ENCODE measurements around the gene RNF40.

The RNF40 gene
- total RNA-seq: 94.8 to 106 reads per million in 2 donors

DNA sequence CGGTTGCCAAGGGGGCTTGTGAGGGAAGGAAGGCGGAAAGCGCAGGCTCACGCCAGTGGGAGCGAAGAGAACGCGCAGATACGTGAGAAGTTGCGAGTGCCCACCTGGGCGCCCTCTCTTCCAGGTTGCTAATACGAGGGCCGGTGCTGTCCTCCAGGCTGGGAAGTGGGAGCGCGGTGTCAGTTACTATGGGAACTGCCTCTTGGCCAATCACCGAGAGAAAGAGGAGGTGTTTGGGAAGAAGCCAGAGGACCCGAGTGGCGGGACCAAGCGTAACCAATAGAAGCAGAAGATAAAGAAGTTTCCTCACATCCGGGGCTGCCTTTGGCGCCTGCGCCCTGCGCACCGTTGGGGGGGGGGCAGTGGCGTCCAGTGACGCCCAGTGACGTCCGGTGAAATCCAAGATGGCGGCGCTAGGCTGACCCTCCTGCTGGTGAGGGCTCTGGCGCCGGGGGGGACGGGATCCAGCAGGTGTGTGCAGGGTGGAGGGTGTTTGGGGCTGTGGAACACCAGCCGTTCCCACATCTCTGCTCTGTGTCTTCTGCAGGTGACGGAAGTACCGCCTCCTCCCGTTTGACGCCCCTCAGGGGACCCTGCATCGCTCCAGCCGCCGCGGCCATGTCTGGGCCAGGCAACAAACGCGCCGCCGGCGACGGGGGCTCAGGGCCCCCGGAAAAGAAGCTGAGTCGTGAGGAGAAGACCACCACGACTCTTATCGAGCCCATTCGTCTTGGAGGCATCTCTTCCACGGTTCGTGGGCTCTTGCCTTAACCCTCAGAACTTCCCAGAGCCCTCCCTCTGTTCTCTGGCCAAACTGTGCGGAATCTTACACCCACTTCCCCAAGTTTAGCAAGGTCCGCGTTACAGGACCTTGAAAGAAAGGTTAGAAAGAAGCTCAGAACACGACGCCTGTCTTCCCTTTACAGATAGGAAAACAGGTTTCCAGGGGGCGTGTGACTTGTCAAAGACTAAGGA lies at the start of gene RNF40, which contains the start of gene CFAP119:
Gene RNF40, plus strand, starts transcription at position 395 of the 975 bp plus-strand sequence. Its CDS starts 224 bp downstream, at position 619.
Gene CFAP119, minus strand, starts transcription at position 135 of the 975 bp plus-strand sequence. CDS start 314 bp downstream, outside the sequence.
- DNase-seq: peak; percentile 80 to 94 (median 87)

DNA sequence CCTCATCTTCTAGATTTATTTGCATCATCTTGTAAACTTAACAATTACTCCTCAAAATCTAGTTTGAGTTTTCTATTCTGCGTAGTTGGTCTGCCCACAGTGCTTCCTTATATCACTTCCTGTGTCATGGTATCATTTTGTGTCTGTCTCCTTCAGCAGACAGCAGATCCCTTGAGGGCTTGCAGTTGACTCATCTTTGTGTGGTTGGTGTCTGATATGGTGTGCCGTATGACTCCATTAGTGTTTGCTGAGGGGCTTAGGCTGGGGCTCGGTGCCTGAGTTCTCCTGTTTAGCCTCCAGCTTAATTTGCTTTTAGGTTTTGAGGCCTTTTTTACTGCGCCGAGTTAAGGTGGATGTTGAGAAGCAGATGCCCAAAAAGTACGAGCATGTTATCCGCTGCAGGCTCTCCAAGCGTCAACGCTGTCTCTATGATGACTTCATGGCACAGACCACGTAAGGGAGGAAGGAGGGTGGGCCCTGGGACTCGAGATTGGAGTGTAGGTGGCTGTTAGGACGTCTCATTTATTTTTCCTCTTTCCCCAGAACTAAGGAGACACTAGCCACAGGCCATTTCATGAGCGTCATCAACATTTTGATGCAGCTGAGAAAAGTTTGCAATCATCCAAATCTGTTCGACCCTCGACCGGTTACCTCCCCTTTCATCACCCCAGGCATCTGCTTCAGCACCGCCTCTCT lies 46.2 kb upstream of the RNF40 start:
- peak in 3 of 5 experiments; percentile 12 to 91 (median 62) for DNase-seq

DNA sequence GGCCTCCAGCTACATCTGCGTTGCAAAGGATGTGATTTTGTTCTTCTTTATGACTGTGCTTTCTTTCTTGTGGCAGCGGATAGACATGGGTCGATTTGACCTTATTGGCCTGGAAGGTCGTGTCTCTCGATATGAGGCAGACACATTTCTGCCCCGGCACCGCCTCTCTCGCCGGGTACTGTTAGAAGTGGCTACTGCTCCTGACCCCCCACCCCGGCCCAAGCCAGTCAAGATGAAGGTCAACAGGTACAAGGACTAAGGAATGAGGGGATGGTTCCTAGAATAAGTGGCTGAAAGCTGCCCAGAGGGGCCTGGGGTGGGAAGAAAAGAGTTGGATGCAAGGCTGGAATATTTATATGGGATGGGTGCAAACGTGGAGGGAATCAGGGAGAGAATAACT lies 42.0 kb upstream of the RNF40 start:
- DNase-seq: no peak

DNA sequence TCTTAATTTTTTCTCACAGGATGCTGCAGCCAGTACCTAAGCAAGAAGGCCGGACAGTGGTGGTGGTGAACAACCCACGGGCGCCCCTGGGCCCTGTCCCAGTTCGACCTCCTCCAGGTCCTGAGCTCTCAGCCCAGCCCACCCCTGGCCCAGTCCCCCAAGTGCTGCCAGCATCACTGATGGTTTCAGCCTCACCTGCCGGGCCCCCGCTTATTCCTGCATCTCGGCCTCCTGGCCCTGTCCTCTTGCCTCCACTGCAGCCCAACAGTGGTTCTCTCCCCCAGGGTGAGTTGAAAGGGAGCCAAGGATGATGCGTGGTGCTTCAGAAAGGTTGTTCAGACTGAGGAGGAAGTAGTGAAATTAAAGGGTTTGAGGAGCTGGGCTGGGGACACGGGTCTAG lies 41.4 kb upstream of the RNF40 start:
- DNase-seq: no peak

DNA sequence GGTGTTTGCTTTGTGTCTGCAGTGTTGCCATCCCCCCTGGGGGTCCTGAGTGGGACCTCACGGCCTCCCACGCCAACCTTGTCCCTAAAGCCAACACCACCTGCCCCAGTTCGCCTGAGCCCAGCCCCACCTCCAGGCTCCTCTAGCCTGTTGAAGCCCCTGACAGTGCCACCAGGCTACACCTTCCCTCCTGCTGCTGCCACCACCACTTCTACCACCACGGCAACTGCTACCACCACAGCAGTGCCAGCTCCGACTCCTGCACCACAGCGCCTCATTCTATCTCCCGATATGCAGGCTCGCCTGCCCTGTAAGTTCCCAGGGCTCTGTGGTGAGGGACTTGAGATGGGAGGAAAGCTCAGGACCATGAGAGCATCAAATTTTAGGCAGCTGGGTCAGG lies 41.0 kb upstream of the RNF40 start:
- DNase-seq: no peak

GRCh38 chr16:30721606-30722005 lies 40.5 kb upstream of the RNF40 start:
- DNase-seq: no peak

- no peak for DNase-seq
Measured at GRCh38 chr16:30722443-30722842, 39.7 kb upstream of the RNF40 start.

DNA sequence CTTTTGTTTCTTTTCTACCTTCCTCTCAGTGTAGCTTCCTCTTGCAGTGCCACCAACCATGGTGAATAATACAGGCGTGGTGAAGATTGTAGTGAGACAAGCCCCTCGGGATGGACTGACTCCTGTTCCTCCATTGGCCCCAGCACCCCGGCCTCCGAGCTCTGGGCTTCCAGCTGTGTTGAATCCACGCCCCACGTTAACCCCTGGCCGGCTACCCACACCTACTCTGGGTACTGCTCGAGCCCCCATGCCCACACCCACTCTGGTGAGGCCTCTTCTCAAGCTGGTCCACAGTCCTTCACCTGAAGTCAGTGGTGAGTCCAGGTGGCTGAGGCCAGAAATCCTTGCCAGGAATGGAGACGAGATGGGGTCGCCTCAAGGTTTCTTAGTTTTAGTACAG lies 39.2 kb upstream of the RNF40 start:
- no peak for DNase-seq

- DNase-seq: no peak
Measured at GRCh38 chr16:30723725-30724355, 38.3 kb upstream of the RNF40 start.

DNA sequence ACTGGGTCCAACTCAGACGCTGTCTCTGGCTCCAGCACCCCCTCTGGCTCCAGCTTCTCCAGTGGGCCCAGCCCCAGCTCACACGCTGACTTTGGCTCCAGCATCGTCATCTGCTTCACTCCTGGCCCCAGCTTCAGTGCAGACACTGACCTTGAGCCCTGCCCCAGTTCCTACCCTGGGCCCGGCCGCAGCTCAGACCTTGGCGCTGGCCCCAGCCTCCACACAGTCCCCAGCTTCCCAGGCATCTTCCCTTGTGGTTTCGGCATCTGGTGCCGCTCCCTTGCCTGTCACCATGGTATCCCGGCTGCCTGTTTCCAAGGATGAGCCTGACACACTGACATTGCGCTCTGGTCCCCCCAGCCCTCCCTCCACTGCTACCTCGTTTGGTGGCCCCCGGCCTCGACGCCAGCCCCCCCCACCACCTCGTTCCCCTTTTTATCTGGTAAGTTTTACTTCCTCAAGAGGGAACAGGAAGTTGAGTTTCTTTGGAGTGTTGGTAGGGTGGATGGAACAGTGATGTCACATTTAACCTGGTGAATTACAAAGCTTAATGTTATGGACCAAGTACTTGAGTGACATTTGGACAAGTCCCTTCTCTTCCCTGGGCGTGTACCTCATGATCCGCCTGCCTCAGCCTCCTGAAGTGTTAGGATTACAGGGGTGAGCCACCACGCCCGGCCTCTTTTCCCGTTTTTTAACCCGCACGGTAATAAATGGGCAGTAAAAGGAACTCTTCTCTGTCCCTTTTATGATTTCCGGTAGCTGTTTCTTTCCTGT lies 37.3 kb upstream of the RNF40 start:
- no peak for DNase-seq

DNA sequence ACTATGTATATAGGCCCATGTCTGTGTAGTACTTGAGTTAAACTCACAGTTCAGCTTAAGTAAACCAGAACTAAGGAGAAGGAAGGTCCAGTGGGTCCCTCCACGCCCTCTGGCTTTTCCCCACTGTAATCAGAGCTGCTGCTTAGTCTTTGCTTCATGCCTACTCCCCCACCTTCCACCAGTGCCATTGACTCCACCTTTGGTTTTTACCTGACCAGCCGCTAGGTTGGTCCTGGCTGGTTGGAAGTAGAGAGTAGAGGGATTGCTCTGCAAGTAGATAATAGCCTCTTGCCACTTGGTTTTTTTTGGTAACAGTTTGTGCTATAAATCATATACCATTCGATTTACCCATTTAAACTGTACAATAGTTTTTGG lies 36.7 kb upstream of the RNF40 start:
- no peak for DNase-seq

DNA sequence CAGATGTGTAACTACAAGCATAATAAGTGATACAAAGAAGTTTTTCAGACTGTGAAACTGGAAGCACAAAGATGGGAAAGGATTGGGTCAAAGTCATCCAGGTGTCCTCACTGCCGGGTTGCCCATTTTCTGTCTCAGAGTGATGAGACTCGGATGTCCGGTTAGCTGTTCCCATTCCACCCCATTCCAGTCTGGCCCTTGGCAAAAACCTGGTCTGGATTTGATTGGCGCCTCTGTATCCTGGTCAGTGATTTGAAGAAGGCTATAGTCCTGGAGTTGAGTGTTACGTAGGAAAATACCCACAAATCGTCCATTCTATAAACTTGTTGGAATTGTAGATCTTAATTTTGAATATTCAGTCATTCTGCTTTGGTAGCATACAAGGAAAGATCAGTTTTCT lies 33.8 kb upstream of the RNF40 start:
- no peak for DNase-seq

DNA sequence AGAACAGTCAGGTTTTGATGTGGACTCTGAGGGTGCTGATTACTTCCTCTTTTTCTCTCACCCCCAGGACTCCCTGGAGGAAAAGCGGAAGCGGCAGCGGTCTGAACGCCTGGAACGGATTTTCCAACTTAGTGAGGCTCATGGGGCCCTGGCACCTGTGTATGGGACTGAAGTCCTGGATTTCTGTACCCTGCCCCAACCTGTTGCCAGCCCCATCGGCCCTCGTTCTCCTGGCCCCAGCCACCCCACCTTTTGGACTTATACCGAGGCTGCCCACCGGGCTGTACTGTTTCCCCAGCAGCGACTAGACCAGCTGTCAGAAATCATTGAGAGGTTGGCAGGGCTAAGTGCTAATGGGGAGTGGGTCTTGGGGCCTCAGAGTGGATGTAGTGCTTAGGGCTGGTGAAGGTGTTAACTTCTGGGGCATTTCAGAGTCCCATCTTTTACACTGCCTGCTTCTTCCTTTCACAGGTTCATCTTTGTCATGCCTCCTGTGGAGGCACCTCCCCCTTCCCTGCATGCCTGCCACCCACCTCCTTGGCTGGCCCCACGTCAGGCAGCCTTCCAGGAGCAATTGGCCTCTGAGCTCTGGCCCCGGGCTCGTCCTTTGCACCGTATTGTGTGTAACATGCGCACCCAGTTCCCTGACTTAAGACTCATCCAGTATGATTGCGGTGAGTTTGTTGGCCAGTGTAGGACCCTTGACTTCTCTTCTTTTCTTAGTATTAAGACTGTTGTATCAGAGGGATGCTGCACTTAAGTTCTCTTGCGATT lies 33.0 kb upstream of the RNF40 start:
- no peak for DNase-seq

DNA sequence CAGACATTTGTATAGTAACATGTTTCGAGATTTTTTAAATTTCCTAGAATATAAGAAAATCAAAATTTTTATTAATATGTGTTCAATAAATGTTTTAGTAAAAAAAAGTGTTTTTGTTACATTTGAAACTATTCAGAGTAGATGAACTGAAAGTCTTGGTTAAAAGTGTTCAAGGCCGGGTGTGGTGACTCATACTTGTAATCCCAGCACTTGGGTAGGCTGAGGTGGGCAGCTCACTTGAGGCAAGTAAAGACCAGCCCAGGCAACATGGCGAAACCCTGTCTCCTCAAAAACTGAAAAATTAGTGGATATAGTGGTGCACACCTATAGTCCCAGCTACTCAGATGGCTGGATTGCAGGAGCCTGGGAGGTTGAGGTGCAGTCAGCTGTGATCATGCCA lies 30.7 kb upstream of the RNF40 start:
- DNase-seq: peak in 1 of 5 experiments; percentile 58

DNA sequence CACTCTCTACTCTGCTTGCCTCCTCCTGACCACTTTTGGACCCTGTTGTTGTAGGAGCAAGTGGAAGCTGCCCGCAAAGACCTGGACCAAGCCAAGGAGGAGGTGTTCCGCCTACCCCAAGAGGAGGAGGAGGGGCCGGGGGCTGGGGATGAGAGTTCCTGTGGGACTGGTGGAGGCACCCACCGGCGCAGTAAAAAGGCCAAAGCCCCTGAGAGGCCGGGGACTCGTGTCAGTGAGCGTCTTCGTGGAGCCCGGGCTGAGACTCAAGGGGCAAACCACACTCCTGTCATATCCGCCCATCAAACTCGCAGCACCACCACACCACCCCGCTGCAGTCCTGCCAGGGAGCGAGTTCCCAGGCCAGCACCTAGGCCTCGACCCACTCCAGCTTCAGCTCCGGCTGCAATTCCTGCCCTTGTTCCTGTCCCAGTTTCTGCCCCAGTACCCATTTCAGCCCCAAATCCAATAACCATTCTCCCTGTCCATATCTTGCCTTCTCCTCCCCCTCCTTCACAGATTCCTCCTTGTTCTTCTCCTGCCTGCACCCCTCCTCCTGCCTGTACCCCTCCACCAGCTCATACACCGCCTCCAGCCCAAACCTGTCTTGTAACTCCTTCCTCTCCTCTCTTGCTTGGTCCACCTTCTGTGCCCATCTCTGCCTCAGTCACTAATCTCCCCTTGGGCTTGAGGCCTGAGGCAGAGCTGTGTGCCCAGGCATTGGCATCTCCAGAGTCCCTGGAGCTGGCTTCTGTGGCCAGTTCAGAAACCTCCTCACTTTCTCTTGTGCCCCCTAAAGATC lies 24.9 kb upstream of the RNF40 start:
- DNase-seq: no peak

GRCh38 chr16:30737794-30738648 lies 24.1 kb upstream of the RNF40 start:
- DNase-seq: no peak

DNA sequence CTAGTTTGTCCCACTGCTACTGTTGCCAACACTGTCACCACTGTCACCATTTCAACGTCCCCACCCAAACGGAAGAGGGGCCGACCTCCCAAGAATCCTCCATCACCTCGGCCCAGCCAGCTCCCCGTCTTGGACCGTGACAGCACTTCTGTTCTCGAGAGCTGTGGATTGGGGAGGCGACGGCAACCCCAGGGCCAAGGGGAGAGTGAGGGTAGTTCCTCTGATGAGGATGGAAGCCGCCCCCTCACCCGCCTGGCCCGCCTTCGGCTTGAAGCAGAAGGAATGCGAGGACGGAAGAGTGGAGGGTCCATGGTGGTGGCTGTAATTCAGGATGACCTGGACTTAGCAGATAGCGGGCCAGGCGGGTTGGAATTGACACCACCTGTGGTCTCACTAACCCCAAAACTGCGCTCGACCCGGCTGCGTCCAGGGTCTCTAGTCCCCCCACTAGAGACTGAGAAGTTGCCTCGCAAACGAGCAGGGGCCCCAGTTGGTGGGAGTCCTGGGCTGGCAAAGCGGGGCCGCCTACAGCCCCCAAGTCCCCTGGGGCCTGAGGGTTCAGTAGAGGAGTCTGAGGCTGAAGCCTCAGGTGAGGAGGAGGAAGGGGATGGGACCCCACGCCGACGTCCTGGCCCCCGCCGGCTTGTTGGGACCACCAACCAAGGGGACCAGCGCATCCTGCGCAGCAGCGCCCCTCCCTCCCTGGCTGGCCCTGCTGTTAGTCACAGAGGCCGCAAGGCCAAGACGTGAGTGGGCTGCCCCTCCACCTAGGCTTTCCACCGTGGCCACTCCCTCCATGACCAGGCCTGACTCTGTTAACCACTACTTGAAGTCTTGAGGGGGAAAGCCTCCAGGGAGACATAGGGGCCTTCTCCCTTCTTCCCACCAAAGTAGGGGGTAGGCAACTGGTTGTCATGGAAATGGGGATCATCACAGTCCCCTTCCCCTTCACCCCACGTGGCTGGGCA lies 22.9 kb upstream of the RNF40 start:
- no peak for DNase-seq
